T1000 (cell line): Measurements from ENCODE around the gene TNFRSF11A.

Experiments used
- DNase-seq: peaks from one replicate; lab custom pipeline; 2025; ENCODE audit warnings: mixed read lengths; lab: John Stamatoyannopoulos, UW

Gene TNFRSF11A

GRCh38 chr18:62384068-62384467 is 59.0 kb downstream of the TNFRSF11A start:
- DNase-seq, result no peak

- no peak for DNase-seq
Observed at GRCh38 chr18:62384610-62385097, 59.5 kb downstream of the TNFRSF11A start.

- DNase-seq, result no peak
Observed at GRCh38 chr18:62386091-62386490, 61.0 kb downstream of the TNFRSF11A start.

GRCh38 chr18:62386601-62387000 is 61.5 kb downstream of the TNFRSF11A start:
- DNase-seq, result no peak

GRCh38 chr18:62387257-62387656 is 62.1 kb downstream of the TNFRSF11A start:
- no peak for DNase-seq

- no peak for DNase-seq
Observed at GRCh38 chr18:62388855-62389760, 64.0 kb downstream of the TNFRSF11A start.

- DNase-seq, result no peak
Observed at GRCh38 chr18:62389761-62390481, 64.8 kb downstream of the TNFRSF11A start.

GRCh38 chr18:62394006-62394763 is 69.1 kb downstream of the TNFRSF11A start:
- DNase-seq, result no peak

- no peak for DNase-seq
Observed at GRCh38 chr18:62396381-62396780, 71.3 kb downstream of the TNFRSF11A start.

GRCh38 chr18:62396967-62397366 is 71.9 kb downstream of the TNFRSF11A start:
- DNase-seq, result no peak

- DNase-seq, result no peak
Observed at GRCh38 chr18:62398291-62398690, 73.2 kb downstream of the TNFRSF11A start.

GRCh38 chr18:62399276-62399675 is 74.2 kb downstream of the TNFRSF11A start:
- no peak for DNase-seq

GRCh38 chr18:62399781-62400308 is 74.7 kb downstream of the TNFRSF11A start:
- no peak for DNase-seq

- DNase-seq, result no peak
Observed at GRCh38 chr18:62400916-62401315, 75.8 kb downstream of the TNFRSF11A start.

GRCh38 chr18:62402342-62402948 is 77.3 kb downstream of the TNFRSF11A start:
- DNase-seq, result no peak

GRCh38 chr18:62403120-62403519 is 78.0 kb downstream of the TNFRSF11A start:
- no peak for DNase-seq

GRCh38 chr18:62404881-62405280 is 79.8 kb downstream of the TNFRSF11A start:
- DNase-seq, result no peak

GRCh38 chr18:62407660-62408059 is 82.5 kb downstream of the TNFRSF11A start:
- no peak for DNase-seq

- no peak for DNase-seq
Observed at GRCh38 chr18:62409821-62410220, 84.7 kb downstream of the TNFRSF11A start.

GRCh38 chr18:62412231-62412979 is 87.3 kb downstream of the TNFRSF11A start:
- DNase-seq, result no peak

GRCh38 chr18:62413206-62413605 is 88.1 kb downstream of the TNFRSF11A start:
- DNase-seq, result no peak
